HL-60/S4 treated with retinoic acid at 250 ng/mL for 4 days and 3 days (cell line): Measurements from ENCODE around the gene KCTD10.
"Not testable (repeated sequence)": the region's sequence is repeated elsewhere in the genome, so short reads cannot be mapped to it uniquely, and the experiment has no call there.

Experiments
- in situ Hi-C: fragments of 300-500 bp; cut with MboI; formaldehyde crosslinking; loops from 2 replicates; pipeline ENCODE4 v1.7.0; 2022; ENCODE audit warnings: low sequenced_read_pairs

Gene KCTD10

GRCh38 chr12:109450980-109451379 is 26.1 kb downstream of the KCTD10 start:
- in situ Hi-C loops, result no loop called here

GRCh38 chr12:109449845-109450532 is 27.1 kb downstream of the KCTD10 start:
- in situ Hi-C loops, result no loop called here

- in situ Hi-C loops, result no loop called here
These were observed 28.3 kb downstream of the KCTD10 start for GRCh38 chr12:109448707-109449390.

GRCh38 chr12:109448272-109448671 is 28.8 kb downstream of the KCTD10 start:
- in situ Hi-C loops, result no loop called here

- in situ Hi-C loops, result no loop called here
These were observed 29.6 kb downstream of the KCTD10 start for GRCh38 chr12:109447482-109447881.

GRCh38 chr12:109446869-109447268 is 30.2 kb downstream of the KCTD10 start:
- in situ Hi-C loops, result no loop called here

- in situ Hi-C loops, result no loop called here
These were observed 31.9 kb downstream of the KCTD10 start for GRCh38 chr12:109445191-109445609.

- in situ Hi-C loops, result no loop called here
These were observed 32.8 kb downstream of the KCTD10 start for GRCh38 chr12:109444259-109444658.

GRCh38 chr12:109443794-109444193 is 33.3 kb downstream of the KCTD10 start:
- in situ Hi-C loops, result no loop called here

GRCh38 chr12:109440851-109441490 is 36.1 kb downstream of the KCTD10 start:
- in situ Hi-C loops, result no loop called here

- in situ Hi-C loops, result not testable (repeated sequence)
These were observed 37.1 kb downstream of the KCTD10 start for GRCh38 chr12:109439951-109440350.

GRCh38 chr12:109439181-109439580 is 37.9 kb downstream of the KCTD10 start:
- in situ Hi-C loops, result no loop called here

GRCh38 chr12:109436188-109436560 is 40.9 kb downstream of the KCTD10 start:
- in situ Hi-C loops, result no loop called here

- in situ Hi-C loops, result no loop called here
These were observed 41.5 kb downstream of the KCTD10 start for GRCh38 chr12:109435428-109436187.

- in situ Hi-C loops, result no loop called here
These were observed 42.5 kb downstream of the KCTD10 start for GRCh38 chr12:109434582-109434981.

GRCh38 chr12:109433618-109434017 is 43.5 kb downstream of the KCTD10 start:
- in situ Hi-C loops, result no loop called here

GRCh38 chr12:109432842-109433304 is 44.2 kb downstream of the KCTD10 start:
- in situ Hi-C loops, result no loop called here

- in situ Hi-C loops, result no loop called here
These were observed 44.7 kb downstream of the KCTD10 start for GRCh38 chr12:109432431-109432830.

- in situ Hi-C loops, result no loop called here
These were observed 46.9 kb downstream of the KCTD10 start for GRCh38 chr12:109430244-109430643.

- in situ Hi-C loops, result not testable (repeated sequence)
These were observed 48.3 kb downstream of the KCTD10 start for GRCh38 chr12:109428804-109429203.

GRCh38 chr12:109428037-109428629 is 49.0 kb downstream of the KCTD10 start:
- in situ Hi-C loops, result no loop called here
